ENCODE measurements around the gene VPS13D. TPM values are rescaled to one million over a fixed set of nuclear protein-coding genes. Genes with fewer than 3 reads are reported as not detected.
"Not testable (repeated sequence)": the region's sequence is repeated elsewhere in the genome, so short reads cannot be mapped to it uniquely, and the experiment has no call there.

Gene VPS13D
- total and polyA plus RNA-seq, 4 donors, result 10.2 to 68.3 (median 12.6) TPM

- Histone ChIP-seq H3K36me3 (ENCODE audit: control insufficient read depth in 4 of 4, insufficient read depth in 3 of 4, low read depth in 1 of 4, low read length in 3 of 4) (peaks cover 0 to 3% (median 0%) of the 10 kb centered on the region in 4 donors), H3K4me1 (ENCODE audit: control insufficient read depth in 4 of 4, insufficient read depth in 4 of 4, low read length in 3 of 4) (peaks cover 12 to 22% (median 15%) of the 10 kb centered on the region in 4 donors), H3K9me3 (ENCODE audit: control insufficient read depth in 4 of 4, low read length in 3 of 4) (no peaks in the 10 kb centered on the region), H3K27me3 (ENCODE audit: control insufficient read depth in 4 of 4, insufficient read depth in 4 of 4, low read length in 3 of 4) (no peaks in the 10 kb centered on the region), H3K9ac (ENCODE audit: low read depth in 1 of 2, low read length in 2 of 2) (no peak overlapping the region), H3K4me3 (ENCODE audit: low read depth in 1 of 3, low read length in 3 of 3) (no peak overlapping the region), H3K27ac (ENCODE audit: low read depth in 1 of 2, low read length in 2 of 2) (no peak overlapping the region)
- DNase-seq (ENCODE audit: low spot score), result no peak
- TF ChIP-seq SP1 (IDR thresholded peaks at IDR 0.05) (no peak), RAD21 (IDR thresholded peaks at IDR 0.05) (no peak), FOXA2 (IDR thresholded peaks at IDR 0.05) (no peak), ZBTB33 (IDR thresholded peaks at IDR 0.05) (no peak), EGR1 (IDR thresholded peaks at IDR 0.05; ENCODE audit: low read depth in 2 of 2) (no peak)
- 39% methylated on average over 6 of the region's 6 CpGs for WGBS
Measured at GRCh38 chr1:12469493-12469892, 239.7 kb downstream of the VPS13D start.

GRCh38 chr1:12469990-12470389, 240.2 kb downstream of the VPS13D start:
- Histone ChIP-seq H3K27ac (ENCODE audit: low read depth in 1 of 2, low read length in 2 of 2) (no peak overlapping the region), H3K9ac (ENCODE audit: low read depth in 1 of 2, low read length in 2 of 2) (no peak overlapping the region), H3K4me1 (ENCODE audit: control insufficient read depth in 4 of 4, insufficient read depth in 4 of 4, low read length in 3 of 4) (peaks cover 13 to 27% (median 19%) of the 10 kb centered on the region in 4 donors), H3K36me3 (ENCODE audit: control insufficient read depth in 4 of 4, insufficient read depth in 3 of 4, low read depth in 1 of 4, low read length in 3 of 4) (peaks cover 0 to 2% (median 0%) of the 10 kb centered on the region in 4 donors), H3K9me3 (ENCODE audit: control insufficient read depth in 4 of 4, low read length in 3 of 4) (no peaks in the 10 kb centered on the region), H3K27me3 (ENCODE audit: control insufficient read depth in 4 of 4, insufficient read depth in 4 of 4, low read length in 3 of 4) (no peaks in the 10 kb centered on the region), H3K4me3 (ENCODE audit: low read depth in 1 of 3, low read length in 3 of 3) (no peak overlapping the region)
- TF ChIP-seq ATF3 (IDR thresholded peaks at IDR 0.05) (no peak), YY1 (IDR thresholded peaks at IDR 0.05) (no peak), RXRA (IDR thresholded peaks at IDR 0.05) (no peak)
- WGBS, result 35% methylated on average over 4 of the region's 4 CpGs
- no peak for DNase-seq (ENCODE audit: low spot score)

DNA sequence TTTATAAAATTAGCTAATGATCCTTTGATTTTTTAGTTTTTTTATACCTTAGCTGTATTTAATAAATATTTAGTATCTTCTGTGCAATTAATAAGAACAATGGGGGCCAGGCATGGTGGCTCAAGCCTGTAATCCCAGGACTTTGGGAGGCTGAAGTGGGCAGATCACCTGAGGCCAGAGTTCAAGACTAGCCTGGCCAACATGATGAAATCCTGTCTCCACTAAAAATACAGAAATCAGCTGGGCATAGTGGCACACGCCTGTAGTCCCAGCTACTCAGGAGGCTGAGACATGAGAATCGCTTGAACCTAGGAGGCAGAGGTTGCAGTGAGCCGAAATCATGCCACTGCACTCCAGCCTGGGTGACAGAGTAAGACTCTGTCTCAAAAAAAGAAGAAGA, 241.1 kb downstream of the VPS13D start:
- H3K9ac ChIP-seq (ENCODE audit: low read depth in 1 of 2, low read length in 2 of 2); H3K27me3 ChIP-seq (ENCODE audit: control insufficient read depth in 4 of 4, insufficient read depth in 4 of 4, low read length in 3 of 4); H3K36me3 ChIP-seq (ENCODE audit: control insufficient read depth in 4 of 4, insufficient read depth in 3 of 4, low read depth in 1 of 4, low read length in 3 of 4); DNase-seq (ENCODE audit: low spot score); H3K27ac ChIP-seq (ENCODE audit: low read depth in 1 of 2, low read length in 2 of 2); H3K9me3 ChIP-seq (ENCODE audit: control insufficient read depth in 4 of 4, low read length in 3 of 4); H3K4me3 ChIP-seq (ENCODE audit: low read depth in 1 of 3, low read length in 3 of 3): not testable (repeated sequence)
- peaks cover 21 to 36% (median 26%) of the 10 kb centered on the region in 4 donors for H3K4me1 ChIP-seq (ENCODE audit: control insufficient read depth in 4 of 4, insufficient read depth in 4 of 4, low read length in 3 of 4)
- peak; percentile 47 to 52 for TF ChIP-seq RXRA (IDR thresholded peaks at IDR 0.05)
- peak; percentile 53 to 54 for TF ChIP-seq HNF4A (conservative IDR thresholded peaks at IDR 0.05)
- peak in 1 of 2 donors; percentile 14 for TF ChIP-seq RAD21 (IDR thresholded peaks at IDR 0.05)
- 63% methylated on average over 3 of the region's 3 CpGs for WGBS

- no peaks in the 10 kb centered on the region for H3K9me3 ChIP-seq (ENCODE audit: control insufficient read depth in 4 of 4, low read length in 3 of 4)
- H3K4me3 ChIP-seq (ENCODE audit: low read depth in 1 of 3, low read length in 3 of 3), result no peak overlapping the region
- WGBS, result 100% methylated on average over 2 of the region's 2 CpGs
- H3K36me3 ChIP-seq (ENCODE audit: control insufficient read depth in 4 of 4, insufficient read depth in 3 of 4, low read depth in 1 of 4, low read length in 3 of 4), result no peaks in the 10 kb centered on the region
- H3K27ac ChIP-seq (ENCODE audit: low read depth in 1 of 2, low read length in 2 of 2), result no peak overlapping the region
- H3K4me1 ChIP-seq (ENCODE audit: control insufficient read depth in 4 of 4, insufficient read depth in 4 of 4, low read length in 3 of 4), result peaks cover 24 to 42% (median 31%) of the 10 kb centered on the region in 4 donors
- DNase-seq (ENCODE audit: low spot score), result no peak
- no peak overlapping the region for H3K9ac ChIP-seq (ENCODE audit: low read depth in 1 of 2, low read length in 2 of 2)
- no peaks in the 10 kb centered on the region for H3K27me3 ChIP-seq (ENCODE audit: control insufficient read depth in 4 of 4, insufficient read depth in 4 of 4, low read length in 3 of 4)
- TF ChIP-seq FOXA1 (IDR thresholded peaks at IDR 0.05) (no peak), RAD21 (IDR thresholded peaks at IDR 0.05) (no peak), FOXA2 (IDR thresholded peaks at IDR 0.05) (no peak), SP1 (IDR thresholded peaks at IDR 0.05) (no peak), HNF4A (conservative IDR thresholded peaks at IDR 0.05) (no peak), EGR1 (IDR thresholded peaks at IDR 0.05; ENCODE audit: low read depth in 2 of 2) (no peak), YY1 (IDR thresholded peaks at IDR 0.05) (no peak), REST (IDR thresholded peaks at IDR 0.05) (no peak), JUND (IDR thresholded peaks at IDR 0.05) (no peak)
- TF ChIP-seq, protein P1, sequence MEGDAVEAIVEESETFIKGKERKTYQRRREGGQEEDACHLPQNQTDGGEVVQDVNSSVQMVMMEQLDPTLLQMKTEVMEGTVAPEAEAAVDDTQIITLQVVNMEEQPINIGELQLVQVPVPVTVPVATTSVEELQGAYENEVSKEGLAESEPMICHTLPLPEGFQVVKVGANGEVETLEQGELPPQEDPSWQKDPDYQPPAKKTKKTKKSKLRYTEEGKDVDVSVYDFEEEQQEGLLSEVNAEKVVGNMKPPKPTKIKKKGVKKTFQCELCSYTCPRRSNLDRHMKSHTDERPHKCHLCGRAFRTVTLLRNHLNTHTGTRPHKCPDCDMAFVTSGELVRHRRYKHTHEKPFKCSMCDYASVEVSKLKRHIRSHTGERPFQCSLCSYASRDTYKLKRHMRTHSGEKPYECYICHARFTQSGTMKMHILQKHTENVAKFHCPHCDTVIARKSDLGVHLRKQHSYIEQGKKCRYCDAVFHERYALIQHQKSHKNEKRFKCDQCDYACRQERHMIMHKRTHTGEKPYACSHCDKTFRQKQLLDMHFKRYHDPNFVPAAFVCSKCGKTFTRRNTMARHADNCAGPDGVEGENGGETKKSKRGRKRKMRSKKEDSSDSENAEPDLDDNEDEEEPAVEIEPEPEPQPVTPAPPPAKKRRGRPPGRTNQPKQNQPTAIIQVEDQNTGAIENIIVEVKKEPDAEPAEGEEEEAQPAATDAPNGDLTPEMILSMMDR (IDR thresholded peaks at IDR 0.05; ENCODE audit: low read depth, low read length, missing input control), result no peak
- TF ChIP-seq, protein P2, sequence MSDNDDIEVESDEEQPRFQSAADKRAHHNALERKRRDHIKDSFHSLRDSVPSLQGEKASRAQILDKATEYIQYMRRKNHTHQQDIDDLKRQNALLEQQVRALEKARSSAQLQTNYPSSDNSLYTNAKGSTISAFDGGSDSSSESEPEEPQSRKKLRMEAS (IDR thresholded peaks at IDR 0.05), result no peak
Measured at GRCh38 chr1:12472156-12472797, 242.4 kb downstream of the VPS13D start.

All from liver (tissue), 9 donors.